CD4-positive, alpha-beta T cell treated with Interleukin-17A for 4 hours (primary cell): Measurements from ENCODE around the gene KDF1.

Experiments used
- DNase-seq: peaks from one replicate; pipeline ENCODE4 v3.0.0-alpha.2; 2020; ENCODE audit warnings: mixed read lengths

KDF1 gene

GRCh38 chr1:26913754-26914619 is 46.3 kb downstream of the KDF1 start, which contains the start of gene NR0B2:
TSS of gene NR0B2 (minus strand) at chr1:26913975. CDS start at chr1:26913940, 35 bp downstream.
- no peak for DNase-seq

GRCh38 chr1:26913389-26913753 is 46.9 kb downstream of the KDF1 start:
- no peak for DNase-seq

GRCh38 chr1:26912147-26912490 is 48.1 kb downstream of the KDF1 start:
- no peak for DNase-seq

- DNase-seq, result no peak
Measured at GRCh38 chr1:26911399-26912146, 48.7 kb downstream of the KDF1 start.

- no peak for DNase-seq
Measured at GRCh38 chr1:26910343-26911160, 49.7 kb downstream of the KDF1 start.

GRCh38 chr1:26909951-26910342 is 50.3 kb downstream of the KDF1 start:
- no peak for DNase-seq

- no peak for DNase-seq
Measured at GRCh38 chr1:26907071-26907917, 53.0 kb downstream of the KDF1 start.

GRCh38 chr1:26900815-26901511 is 59.3 kb downstream of the KDF1 start:
- DNase-seq, result no peak

- DNase-seq, result peak; percentile 90
Measured at GRCh38 chr1:26900001-26900814, 60.1 kb downstream of the KDF1 start, which contains the start of gene GPATCH3. TSS of gene GPATCH3 (minus strand) at chr1:26900467. CDS start at chr1:26900442, 25 bp downstream.
